Measurements from ENCODE around the gene SLAMF9. TPM values are rescaled to one million over a fixed set of nuclear protein-coding genes. Genes with fewer than 3 reads are reported as not detected.

The SLAMF9 gene
- total RNA-seq, 1 experiment from 2014 or later = not detected

DNA sequence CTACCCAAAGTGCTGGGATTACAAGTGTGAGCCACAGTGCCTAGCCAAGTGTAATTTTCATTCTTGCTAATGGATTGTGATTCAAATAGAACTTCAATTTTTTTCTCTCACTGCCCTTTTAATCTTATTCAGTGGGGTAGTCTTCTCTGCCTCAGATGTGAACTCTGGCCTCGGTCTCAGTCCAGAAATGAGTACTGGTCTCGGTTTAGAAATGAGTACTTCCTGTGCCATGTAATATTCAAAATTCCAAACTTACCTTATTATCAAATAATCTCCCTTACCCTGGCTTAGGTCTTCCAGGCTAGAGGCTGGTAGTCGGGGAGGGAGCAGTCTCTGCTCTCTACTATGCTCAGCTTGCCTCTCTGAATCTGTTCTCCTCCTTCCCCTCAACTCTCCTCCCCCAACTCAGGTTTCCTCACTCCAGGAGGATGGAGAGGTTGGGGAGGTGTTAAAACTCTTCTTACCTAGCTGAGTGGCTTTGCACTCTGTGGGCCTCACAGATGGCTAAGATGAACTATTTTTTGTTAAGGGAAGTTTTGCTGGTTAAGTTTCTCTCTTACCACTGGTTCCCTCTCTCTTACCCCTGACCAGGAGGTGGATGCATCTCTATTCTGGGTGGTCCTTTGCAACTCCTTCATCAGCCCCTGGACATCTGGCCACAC, 4.8 kb upstream of the SLAMF9 start:
- Histone ChIP-seq H3K23me2 (ENCODE audit: insufficient read length, low read depth, low read length, poor library complexity, severe bottlenecking) (no peaks in the 10 kb centered on the region), H2BK15ac (ENCODE audit: low read depth, low read length) (no peak overlapping the region), H3K9ac (ENCODE audit: extremely low read depth, insufficient read length, low read length) (no peak overlapping the region), H4K5ac (ENCODE audit: insufficient read length, low read depth, low read length) (no peak overlapping the region), H3K14ac (ENCODE audit: insufficient read depth, low read length) (no peak overlapping the region; the same call in 1 of the 2 replicates), H3K27ac (ENCODE audit: insufficient read length, low read depth, low read length) (no peak overlapping the region), H3K79me2 (ENCODE audit: insufficient read depth, low read length) (no peaks in the 10 kb centered on the region), H3K18ac (ENCODE audit: insufficient read length, low read depth, low read length) (no peak overlapping the region), H3K4ac (ENCODE audit: low read depth, low read length) (no peak overlapping the region), H2BK120ac (ENCODE audit: low read depth, low read length, poor library complexity, severe bottlenecking) (no peak overlapping the region), H3K9me3 (ENCODE audit: control insufficient read depth, low read depth, low read length) (no peaks in the 10 kb centered on the region), H3K56ac (ENCODE audit: insufficient read length, low read depth, low read length) (no peak overlapping the region), H4K8ac (replicated peaks; ENCODE audit: insufficient read length, low read depth, low read length) (no peak overlapping the region), H4K91ac (ENCODE audit: insufficient read length, low read depth, low read length) (no peak overlapping the region), H3K4me2 (ENCODE audit: insufficient read depth, insufficient read length, low read length) (no peak overlapping the region), H3K27me3 (ENCODE audit: insufficient read depth, low read length) (no peaks in the 10 kb centered on the region), H3K79me1 (ENCODE audit: insufficient read depth, low read depth, low read length, poor library complexity, severe bottlenecking) (no peaks in the 10 kb centered on the region), H2BK20ac (ENCODE audit: low read depth, low read length, poor library complexity, severe bottlenecking) (no peak overlapping the region), H2BK5ac (ENCODE audit: insufficient read length, low read length) (no peak overlapping the region), H2BK12ac (ENCODE audit: insufficient read length, low read depth, low read length) (no peak overlapping the region), H3T11ph (ENCODE audit: low read length) (no peak overlapping the region), H3K4me1 (ENCODE audit: insufficient read depth, low read length) (no peaks in the 10 kb centered on the region), H3K23ac (ENCODE audit: insufficient read length, low read depth, low read length) (no peak overlapping the region), H2AFZ (ENCODE audit: low read length) (no peak overlapping the region), H2AK5ac (ENCODE audit: insufficient read length, low read length) (no peak overlapping the region), H4K20me1 (ENCODE audit: control insufficient read depth, insufficient read depth, insufficient read length) (peaks cover 2% of the 10 kb centered on the region)
- no peaks in the 10 kb centered on the region for H3K36me3 Mint-ChIP-seq (ENCODE audit: insufficient read depth in 1 of 3, low read depth in 3 of 3)
- DNase-seq = no peak
- no CpG with 5 or more reads among the region's 3 CpGs for WGBS (ENCODE audit: extremely low coverage, insufficient read length, low lambda C conversion rate)
- H3K4me3 Mint-ChIP-seq = no peak overlapping the region
- TF ChIP-seq, protein P1, sequence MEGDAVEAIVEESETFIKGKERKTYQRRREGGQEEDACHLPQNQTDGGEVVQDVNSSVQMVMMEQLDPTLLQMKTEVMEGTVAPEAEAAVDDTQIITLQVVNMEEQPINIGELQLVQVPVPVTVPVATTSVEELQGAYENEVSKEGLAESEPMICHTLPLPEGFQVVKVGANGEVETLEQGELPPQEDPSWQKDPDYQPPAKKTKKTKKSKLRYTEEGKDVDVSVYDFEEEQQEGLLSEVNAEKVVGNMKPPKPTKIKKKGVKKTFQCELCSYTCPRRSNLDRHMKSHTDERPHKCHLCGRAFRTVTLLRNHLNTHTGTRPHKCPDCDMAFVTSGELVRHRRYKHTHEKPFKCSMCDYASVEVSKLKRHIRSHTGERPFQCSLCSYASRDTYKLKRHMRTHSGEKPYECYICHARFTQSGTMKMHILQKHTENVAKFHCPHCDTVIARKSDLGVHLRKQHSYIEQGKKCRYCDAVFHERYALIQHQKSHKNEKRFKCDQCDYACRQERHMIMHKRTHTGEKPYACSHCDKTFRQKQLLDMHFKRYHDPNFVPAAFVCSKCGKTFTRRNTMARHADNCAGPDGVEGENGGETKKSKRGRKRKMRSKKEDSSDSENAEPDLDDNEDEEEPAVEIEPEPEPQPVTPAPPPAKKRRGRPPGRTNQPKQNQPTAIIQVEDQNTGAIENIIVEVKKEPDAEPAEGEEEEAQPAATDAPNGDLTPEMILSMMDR (conservative IDR thresholded peaks at IDR 0.05) = no peak
- H3K9me3 Mint-ChIP-seq = no peaks in the 10 kb centered on the region
- peaks cover 6 to 11% of the 10 kb centered on the region in 2 experiments for H3K4me1 Mint-ChIP-seq
- peaks cover 3% of the 10 kb centered on the region for H3K27me3 Mint-ChIP-seq (ENCODE audit: low read depth)
- H3K27ac Mint-ChIP-seq = peak overlapping the region in 1 of 3 experiments; percentile 36; a peak in 1 of 7 replicates

Data from H9 (cell line).